H1 (cell line): ENCODE results near the gene SNX19.

Experiments
- CHD2 ChIP-seq: IDR thresholded peaks from 2 replicates; pipeline ENCODE4 v1.6.1; 2012; ENCODE audit warnings: low read length, improper control_type of control experiment
- CTCF ChIP-seq, 3 experiments: IDR thresholded peaks; 1 replicate in 2 of 3; 2 replicates in 1 of 3; pipeline versions ENCODE4 v1.5.1 to v1.6.1; 2011; ENCODE audit warnings: low read length in 3 of 3, mild to moderate bottlenecking in 3 of 3, inconsistent platforms in 2 of 3, low read depth in 1 of 3, moderate library complexity in 1 of 3; ENCODE audit not compliant: insufficient read depth in 1 of 3; ENCODE audit errors: control extremely low read depth in 1 of 3
- JUN ChIP-seq: IDR thresholded peaks from 2 replicates; pipeline ENCODE4 v1.6.1; 2011; ENCODE audit warnings: low read depth, mild to moderate bottlenecking, improper control_type of control experiment, low read length
- POLR2A ChIP-seq, 2 experiments: IDR thresholded peaks; 1 replicate in 1 of 2; 2 replicates in 1 of 2; pipeline ENCODE4 v1.6.1; 2011; ENCODE audit warnings: low read depth in 2 of 2, low read length in 2 of 2, mild to moderate bottlenecking in 2 of 2; ENCODE audit errors: control extremely low read depth in 1 of 2
- POU5F1 ChIP-seq: IDR thresholded peaks from 2 replicates; pipeline ENCODE4 v1.6.1; 2011; ENCODE audit warnings: low read depth, mild to moderate bottlenecking, low read length, moderate library complexity

GRCh38 chr11:130911306-130911705 lies 5.0 kb downstream of the SNX19 start:
- TF ChIP-seq POLR2A (IDR thresholded peaks at IDR 0.05; ENCODE audit: control extremely low read depth in 1 of 2, low read depth in 2 of 2, low read length in 2 of 2) (no peak), CHD2 (no peak), CTCF (IDR thresholded peaks at IDR 0.05; ENCODE audit: control extremely low read depth in 1 of 3, insufficient read depth in 1 of 3, low read depth in 1 of 3, low read length in 3 of 3) (no peak), JUN (no peak), POU5F1 (no peak)
